Superior temporal gyrus (tissue), 1 donor: ENCODE data around the gene RBM22.

Experiments
- DNase-seq: peaks from one replicate; pipeline ENCODE4 v3.0.0-alpha.2; 2016; ENCODE audit errors: extremely low spot score

Gene RBM22

DNA sequence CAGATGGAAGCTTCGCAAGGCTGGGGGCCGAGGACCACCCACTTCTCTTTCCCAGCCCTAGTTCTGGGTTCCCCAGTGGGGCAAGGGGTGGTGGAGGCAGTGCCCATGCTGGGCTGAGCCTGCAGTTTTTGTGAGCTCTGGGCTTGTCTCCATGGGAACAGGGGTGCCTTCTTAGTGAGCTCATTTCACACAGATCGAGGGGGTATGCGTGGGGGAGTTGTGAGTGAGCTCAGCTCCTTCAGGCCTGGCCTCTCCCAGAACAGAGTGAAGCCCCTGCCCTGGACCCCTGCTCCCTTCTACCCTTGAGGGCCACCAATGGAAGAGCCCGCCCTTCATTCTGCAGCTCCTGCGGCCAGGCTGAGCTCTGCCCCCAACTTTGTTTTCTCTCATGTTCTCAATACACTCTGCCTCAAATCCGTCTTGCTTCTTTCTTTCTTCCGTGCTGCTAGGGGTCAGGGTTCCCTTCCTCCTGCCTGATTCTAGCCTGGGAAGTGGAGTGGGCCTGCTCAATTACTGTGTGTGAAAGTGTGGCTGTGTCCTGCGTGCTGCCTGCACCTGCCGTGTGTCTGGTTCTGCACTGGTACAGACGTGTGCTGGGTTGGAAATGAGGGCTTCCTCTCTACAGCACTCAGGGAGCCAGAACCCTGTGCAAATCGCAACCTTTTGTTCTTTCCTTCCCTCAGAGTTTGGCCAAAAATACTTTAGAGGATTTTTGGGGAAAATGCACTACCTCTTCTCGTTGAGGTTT is 48.8 kb downstream of the RBM22 start:
- DNase-seq, result no peak

DNA sequence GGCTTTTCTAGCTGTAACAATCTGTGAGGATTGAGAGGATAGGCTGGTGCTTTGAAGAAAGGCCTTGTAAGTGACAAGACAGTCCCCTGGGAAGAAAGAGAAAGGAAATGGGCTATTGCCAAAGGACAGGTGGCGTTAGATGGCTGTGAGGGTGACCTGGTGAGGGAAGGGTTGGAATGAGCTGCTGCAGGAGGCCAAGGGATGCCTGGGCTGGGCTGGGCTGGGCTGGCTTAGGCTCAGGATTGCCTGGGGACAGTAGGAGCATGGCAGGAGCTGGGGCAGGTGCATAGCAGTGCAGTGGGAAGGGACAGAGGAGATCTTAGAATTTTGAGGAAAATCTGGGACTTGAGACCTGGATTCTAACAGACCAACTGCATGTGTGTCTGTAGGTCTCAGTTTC is 49.5 kb downstream of the RBM22 start:
- no peak for DNase-seq

DNA sequence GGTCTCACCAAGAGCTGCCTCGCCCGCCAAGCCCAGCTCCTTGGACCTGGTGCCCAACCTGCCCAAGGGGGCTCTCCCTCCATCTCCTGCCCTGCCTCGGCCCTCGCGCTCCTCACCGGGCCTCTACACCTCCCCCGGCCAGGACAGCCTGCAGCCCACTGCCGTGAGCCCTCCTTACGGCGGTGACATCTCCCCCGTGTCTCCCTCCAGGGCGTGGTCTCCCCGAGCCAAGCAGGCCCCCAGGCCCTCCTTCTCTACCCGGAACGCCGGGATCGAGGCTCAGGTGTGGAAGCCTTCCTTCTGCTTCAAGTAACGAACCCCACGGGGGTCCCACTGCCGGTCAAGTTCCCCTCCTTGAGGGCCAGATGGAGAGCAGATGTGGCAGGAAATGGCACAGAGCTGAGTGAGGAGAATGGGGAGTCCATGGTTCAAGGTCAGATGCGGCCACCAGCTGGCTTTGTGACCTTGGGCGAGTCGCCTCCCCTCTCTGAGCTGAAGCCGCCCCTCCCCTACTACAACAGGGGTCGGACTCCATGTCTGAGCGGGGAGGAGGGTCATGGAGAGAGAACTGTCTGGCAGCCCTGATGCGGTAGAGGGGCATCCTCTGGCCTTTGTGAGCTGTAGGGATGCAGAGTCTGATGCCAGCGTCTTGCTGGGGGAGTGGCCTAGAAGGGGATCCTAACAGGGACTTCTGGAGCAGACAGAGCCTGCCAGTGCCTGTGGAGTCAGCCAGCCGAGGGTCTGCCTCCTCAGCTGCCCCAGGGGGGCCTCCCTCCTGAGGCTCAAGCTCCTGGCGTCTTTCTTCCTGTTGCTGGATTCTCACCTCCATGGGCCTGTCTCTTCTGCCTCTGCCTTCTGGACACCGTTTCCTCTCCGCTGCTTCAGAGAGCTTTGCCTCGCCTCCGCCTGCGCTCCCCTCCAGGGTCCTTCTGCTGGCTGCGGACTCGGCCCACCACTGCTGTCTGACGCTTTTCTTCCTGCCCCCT is 50.5 kb downstream of the RBM22 start:
- DNase-seq, result no peak

DNA sequence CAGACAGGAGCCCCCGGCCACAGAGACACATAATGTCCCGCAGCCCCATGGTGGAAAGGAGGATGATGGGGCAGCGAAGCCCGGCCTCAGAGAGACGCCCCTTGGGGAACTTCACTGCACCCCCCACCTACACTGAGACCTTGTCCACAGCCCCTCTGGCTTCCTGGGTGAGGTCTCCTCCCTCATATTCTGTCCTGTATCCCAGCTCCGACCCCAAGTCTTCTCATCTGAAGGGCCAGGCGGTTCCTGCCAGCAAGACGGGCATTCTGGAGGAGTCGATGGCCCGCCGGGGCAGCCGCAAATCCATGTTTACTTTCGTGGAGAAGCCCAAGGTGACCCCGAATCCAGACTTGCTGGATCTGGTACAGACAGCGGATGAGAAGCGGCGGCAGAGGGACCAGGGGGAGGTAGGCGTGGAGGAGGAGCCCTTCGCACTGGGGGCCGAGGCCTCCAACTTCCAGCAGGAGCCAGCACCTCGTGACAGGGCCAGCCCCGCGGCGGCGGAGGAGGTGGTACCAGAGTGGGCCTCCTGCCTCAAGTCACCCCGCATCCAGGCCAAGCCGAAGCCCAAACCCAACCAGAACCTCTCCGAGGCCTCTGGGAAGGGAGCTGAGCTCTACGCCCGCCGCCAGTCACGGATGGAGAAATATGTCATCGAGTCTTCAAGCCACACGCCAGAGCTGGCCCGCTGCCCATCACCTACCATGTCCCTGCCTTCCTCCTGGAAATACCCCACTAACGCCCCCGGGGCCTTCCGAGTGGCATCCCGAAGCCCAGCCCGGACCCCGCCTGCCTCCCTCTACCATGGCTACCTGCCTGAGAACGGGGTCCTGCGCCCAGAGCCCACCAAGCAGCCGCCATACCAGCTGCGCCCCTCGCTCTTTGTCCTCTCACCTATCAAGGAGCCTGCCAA is 51.5 kb downstream of the RBM22 start:
- no peak for DNase-seq

DNA sequence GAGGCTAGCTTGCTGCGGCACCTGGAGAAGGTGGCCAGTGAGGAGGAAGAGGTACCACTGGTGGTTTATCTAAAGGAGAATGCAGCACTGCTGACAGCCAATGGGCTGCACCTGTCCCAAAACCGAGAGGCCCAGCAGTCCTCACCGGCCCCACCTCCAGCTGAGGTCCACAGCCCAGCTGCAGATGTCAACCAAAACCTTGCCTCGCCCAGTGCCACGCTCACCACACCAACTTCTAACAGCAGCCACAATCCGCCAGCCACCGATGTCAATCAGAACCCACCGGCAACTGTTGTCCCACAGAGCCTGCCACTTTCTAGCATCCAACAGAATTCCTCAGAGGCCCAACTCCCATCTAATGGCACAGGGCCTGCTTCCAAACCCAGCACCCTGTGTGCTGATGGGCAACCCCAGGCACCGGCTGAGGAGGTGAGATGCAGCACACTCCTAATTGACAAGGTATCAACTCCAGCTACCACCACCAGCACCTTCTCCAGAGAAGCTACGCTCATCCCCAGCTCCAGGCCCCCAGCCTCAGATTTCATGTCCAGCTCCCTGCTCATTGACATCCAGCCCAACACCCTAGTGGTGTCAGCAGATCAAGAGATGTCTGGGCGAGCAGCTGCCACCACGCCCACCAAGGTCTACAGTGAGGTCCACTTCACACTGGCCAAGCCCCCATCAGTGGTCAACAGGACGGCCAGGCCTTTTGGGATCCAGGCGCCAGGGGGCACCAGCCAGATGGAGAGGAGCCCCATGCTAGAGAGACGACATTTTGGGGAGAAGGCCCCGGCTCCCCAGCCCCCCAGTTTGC is 52.4 kb downstream of the RBM22 start:
- DNase-seq, result no peak

DNA sequence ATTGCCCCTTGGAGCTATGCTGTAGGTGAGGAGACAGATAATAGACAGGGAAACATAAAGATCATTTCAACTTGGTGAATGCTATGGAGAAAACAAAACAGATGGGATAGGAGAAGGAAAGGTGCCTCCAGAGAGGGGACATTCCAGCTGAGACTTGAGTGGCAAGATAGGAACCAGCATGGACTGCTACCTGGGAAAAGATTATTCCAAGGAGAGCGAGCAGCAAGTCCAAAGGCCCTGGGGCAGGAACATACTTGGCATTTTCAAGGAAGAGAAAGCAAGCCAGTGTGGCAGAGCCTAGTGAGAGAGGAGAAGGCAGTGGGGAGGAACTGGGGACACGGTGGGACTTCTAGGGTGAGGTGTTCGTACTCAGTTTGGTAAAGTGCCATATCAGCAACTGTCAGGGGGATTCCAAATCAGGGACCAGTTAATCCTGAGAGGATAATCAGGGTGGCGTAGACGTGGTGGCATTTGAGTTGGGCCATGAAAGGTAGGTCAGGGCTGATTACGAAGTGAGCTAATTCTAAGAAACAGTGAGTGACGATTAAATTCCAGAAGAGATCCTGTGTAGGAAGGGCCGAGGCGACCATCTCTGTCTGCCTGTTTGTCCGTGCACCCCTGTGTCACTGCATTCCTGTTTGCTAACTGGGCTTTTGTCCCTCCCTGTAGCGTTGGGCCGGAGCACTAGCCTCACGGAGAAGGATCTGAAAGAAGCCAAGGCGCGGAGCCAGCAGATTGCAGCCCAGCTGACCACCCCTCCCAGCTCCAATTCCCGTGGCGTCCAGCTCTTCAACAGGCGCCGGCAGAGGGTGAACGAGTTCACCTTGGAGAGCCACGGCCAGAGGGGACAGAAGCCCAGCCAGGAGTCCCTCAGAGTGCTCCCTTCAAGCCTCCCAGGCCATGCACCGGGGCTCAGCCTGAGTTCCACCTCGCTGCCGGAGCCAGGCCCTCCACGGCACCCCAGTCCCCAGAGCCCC is 53.3 kb downstream of the RBM22 start:
- DNase-seq, result no peak

DNA sequence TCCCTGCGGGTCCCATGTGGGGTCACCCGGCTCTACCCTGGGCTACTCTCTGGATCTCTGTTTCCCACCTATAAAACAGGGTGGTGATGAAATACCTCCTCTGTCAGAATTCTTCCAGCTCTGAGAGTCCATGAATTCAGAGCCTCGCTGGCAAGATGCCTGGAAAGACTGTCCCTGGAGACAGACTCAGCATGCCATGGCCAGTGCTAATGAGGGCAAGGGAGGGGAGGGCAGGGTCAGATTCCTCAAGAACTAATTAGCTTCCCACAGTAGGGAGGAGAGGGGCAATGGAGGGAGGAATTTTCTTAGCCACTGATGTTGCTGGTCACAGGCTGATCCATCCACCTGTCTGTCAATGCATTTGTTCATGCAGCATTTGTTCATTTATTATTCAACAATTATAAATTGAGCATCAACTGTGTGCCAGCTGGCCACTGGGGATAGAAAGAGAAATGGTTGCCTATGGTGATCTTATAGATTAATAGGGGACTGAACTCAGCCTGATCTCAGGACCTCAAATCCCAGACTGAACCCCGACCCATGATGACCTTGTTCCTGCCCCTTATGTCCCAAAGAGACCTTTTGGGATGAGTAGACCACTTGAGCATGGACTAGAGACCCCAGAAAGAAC is 55.7 kb downstream of the RBM22 start:
- DNase-seq, result no peak

DNA sequence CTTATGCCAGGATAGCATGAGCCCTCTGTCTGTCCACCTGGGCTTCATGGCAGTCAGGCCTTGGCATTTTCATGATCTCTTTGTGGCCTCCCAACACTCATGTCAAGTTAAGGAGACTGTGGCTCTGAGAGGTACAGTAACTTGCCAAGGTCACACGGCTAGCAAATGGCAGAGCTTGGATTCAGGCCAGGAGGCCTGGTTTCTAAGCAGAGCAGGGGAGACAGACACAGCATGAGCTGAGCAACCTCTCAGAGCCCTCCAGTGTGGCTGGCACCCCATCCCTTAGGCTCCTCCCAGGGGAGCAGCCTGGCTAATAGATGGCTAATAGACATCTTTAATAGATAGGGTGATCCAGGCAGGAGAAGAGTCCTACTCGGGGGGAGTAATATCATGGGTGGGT is 56.3 kb downstream of the RBM22 start:
- no peak for DNase-seq

DNA sequence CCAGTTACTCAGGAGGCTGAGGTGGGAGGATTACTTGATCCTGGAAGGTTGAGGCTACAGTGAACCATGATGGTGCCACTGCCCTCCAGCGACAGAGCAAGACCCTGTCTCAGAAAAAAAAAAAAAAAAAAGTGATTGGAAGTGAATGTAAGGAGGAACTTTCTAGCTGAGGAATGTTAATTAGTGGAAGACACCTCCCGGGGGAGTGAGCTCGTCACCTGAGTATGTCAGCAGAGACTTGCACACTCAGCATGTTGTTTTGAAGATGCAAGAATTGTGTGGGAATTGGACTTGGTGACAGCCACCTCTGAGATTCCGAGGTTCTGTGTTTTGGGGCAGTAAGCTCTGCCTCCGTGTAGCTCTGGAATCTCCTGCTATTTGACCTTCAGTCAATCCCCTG is 56.8 kb downstream of the RBM22 start:
- no peak for DNase-seq

DNA sequence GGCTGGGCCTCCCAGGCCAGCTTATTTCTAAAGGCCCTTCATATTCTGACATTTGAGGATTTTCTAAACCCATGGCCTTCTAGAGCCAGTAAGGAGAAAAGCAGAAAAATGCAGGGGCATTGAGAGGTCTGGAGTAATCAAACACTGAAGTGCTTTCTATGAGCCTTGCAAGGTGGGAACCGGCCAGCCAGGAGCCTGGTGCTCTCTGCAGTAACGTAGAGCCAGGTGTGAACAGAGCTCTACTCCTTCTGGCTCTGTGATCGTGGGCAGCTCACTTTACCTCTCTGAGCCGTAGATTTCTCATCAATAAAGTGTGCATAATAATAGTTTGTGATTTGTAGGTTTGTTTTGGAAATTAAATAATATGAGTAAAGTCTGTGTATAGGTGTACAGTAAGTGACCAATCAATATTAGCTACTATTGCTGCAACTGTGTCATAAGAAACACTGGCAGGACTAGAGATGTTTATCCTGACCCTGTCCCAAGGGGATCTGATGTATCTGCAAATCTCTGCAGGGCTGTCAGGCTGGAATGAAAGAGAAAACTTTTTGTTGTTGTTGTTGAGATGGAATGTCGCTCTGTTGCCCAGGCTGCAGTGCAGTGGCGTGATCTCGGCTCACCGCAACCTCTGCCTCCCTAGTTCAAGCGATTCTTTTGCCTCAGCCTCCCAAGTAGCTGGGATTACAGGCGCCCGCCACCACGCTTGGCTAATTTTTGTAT is 57.7 kb downstream of the RBM22 start:
- no peak for DNase-seq

DNA sequence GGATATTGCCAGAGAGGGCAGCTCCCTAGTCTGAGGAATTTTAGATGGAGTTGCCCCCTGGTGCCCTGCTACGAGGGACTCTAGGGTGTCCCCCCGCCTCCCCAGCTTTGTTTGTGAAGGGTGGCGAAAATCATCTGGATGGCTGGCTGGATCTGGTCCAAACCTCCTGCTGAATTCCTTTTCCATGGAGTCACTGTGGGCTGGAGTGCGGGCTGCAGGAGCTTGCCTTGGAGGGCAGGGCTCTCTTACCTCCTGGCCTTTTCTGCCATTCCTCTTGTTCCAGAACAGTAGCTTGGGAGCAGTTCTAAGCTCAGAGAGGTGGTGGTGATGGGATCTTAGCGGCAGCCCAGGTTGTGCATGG is 58.3 kb downstream of the RBM22 start:
- no peak for DNase-seq

DNA sequence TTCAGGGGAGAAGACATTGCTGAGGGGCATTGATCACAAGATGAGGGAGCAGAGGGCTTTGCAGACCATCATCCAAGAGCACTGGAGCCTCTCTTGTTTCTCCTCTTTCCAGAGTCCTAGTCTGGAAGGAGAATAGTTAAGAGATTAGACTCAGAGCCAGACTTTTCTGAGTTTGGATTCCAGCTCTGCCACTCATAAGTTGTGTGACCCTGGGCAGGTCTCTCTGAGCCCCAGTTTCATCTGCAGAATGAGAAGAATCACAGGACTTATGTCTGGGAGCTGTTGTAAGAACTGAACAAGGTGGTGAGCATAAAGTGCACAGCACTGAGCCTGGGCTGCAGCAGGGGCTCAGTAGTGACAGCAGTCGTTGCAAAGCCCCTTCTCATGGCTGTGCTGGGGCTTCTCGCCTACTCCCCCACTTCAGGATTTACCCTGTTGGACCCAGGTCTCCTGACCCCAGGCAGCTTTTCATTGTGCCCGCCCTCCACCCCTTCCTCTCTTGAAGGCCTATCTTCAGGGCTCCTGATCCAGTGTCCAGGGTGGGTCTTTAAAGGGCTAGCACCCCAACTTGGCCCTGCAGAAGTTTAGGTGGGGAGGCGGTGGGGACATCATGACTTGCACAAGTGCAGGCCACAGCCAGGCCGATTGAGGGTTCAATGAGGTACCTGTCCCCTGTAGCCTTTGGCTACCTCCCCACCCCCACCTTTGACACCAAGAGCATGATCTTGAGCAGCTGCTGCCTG is 58.9 kb downstream of the RBM22 start:
- DNase-seq, result no peak

DNA sequence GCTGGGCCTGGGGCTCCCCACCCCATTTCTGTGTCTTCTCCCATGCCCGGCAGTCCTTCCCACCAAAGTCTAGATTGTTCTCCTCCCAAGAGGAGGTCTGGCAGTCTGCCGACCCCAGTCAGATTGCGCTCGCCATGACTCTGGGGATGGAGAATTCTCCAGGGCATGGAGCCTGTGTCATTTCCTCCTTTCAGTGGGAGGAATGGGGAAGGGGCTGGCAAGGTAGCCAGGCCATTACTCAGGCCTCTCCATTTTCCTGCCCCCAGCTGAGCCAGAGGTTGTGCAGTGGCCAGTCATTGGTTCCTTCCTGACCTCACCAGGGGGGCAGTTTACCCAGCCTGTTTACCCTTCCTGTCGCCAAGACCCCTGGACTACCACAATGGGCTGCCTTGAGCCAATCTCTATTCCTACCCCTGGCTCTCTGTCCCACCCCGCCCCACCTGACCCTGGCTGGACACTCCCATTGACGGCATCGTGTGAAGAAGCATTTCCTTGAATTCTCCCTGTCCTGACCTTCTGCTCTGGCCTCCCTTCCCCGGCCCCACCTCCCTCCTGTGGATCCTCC is 59.8 kb downstream of the RBM22 start:
- DNase-seq, result no peak
